Keratinocyte (primary cell): Measurements from ENCODE around the gene C15orf39. TPM values are rescaled to one million over a fixed set of nuclear protein-coding genes. Genes with fewer than 3 reads are reported as not detected.
"Not testable (repeated sequence)": the region's sequence is repeated elsewhere in the genome, so short reads cannot be mapped to it uniquely, and the experiment has no call there.

Experiments
- DNase-seq: peaks from one replicate; pipeline ENCODE4 v3.0.0-alpha.2; 2011; ENCODE audit warnings: low read depth, missing footprints, low spot score
- FAIRE-seq: peaks from 2 replicates; lab custom pipeline; 2011; peaks lifted over from hg19 to GRCh38; lab: Jason Lieb, UNC
- H2AFZ ChIP-seq: 2 replicates; pipeline ENCODE4 v1.6.0; 2012; ENCODE audit warnings: low read length, control low read depth, inconsistent platforms; ENCODE audit not compliant: control insufficient read depth
- H3K27ac ChIP-seq: 2 replicates; pipeline ENCODE4 v1.5.1; 2011; ENCODE audit warnings: low read length; ENCODE audit not compliant: control insufficient read depth, insufficient read depth
- H3K27me3 ChIP-seq: 3 replicates; pipeline ENCODE4 v1.6.0; 2011; ENCODE audit warnings: low read length; ENCODE audit not compliant: control insufficient read depth, insufficient read depth; ENCODE audit errors: extremely low read depth
- H3K36me3 ChIP-seq, 2 experiments: 2 replicates in 1 of 2; 3 replicates in 1 of 2; pipeline ENCODE4 v1.5.1; 2011; ENCODE audit warnings: low read length in 2 of 2, mild to moderate bottlenecking in 1 of 2; ENCODE audit not compliant: control insufficient read depth in 2 of 2, insufficient read depth in 2 of 2; ENCODE audit errors: extremely low read depth in 1 of 2
- H3K4me1 ChIP-seq: 3 replicates; pipeline ENCODE4 v1.5.1; 2011; ENCODE audit warnings: low read length; ENCODE audit not compliant: control insufficient read depth, insufficient read depth; ENCODE audit errors: extremely low read depth
- H3K4me2 ChIP-seq: 3 replicates; pipeline ENCODE4 v1.6.0; 2011; ENCODE audit warnings: low read depth, low read length; ENCODE audit not compliant: control insufficient read depth, insufficient read depth; ENCODE audit errors: extremely low read depth
- H3K4me3 ChIP-seq, 3 experiments: fragments of 200-600 bp in 1 of 3; sonication (generic) in 1 of 3; 2 replicates in 2 of 3; 3 replicates in 1 of 3; pipeline ENCODE4 v1.5.1; 2011 to 2016; ENCODE audit warnings: low read length in 3 of 3, mild to moderate bottlenecking in 3 of 3, control low read depth in 2 of 3, inconsistent platforms in 1 of 3, low read depth in 1 of 3, mixed read lengths in 1 of 3, mixed run types in 1 of 3, moderate library complexity in 1 of 3; ENCODE audit not compliant: control insufficient read depth in 2 of 3, insufficient read depth in 2 of 3; ENCODE audit errors: extremely low read depth in 1 of 3
- H3K79me2 ChIP-seq: 2 replicates; pipeline ENCODE4 v1.6.0; 2012; ENCODE audit warnings: low read length; ENCODE audit not compliant: control insufficient read depth, insufficient read depth
- H3K9ac ChIP-seq: 3 replicates; pipeline ENCODE4 v1.6.0; 2011; ENCODE audit warnings: low read length; ENCODE audit not compliant: control insufficient read depth, insufficient read depth; ENCODE audit errors: extremely low read depth
- H3K9me1 ChIP-seq: 3 replicates; pipeline ENCODE4 v1.6.0; 2011; ENCODE audit warnings: low read length; ENCODE audit not compliant: control insufficient read depth, insufficient read depth; ENCODE audit errors: extremely low read depth
- H3K9me3 ChIP-seq: 2 replicates; pipeline ENCODE4 v1.5.1; 2012; ENCODE audit warnings: low read depth, low read length; ENCODE audit not compliant: control insufficient read depth
- H4K20me1 ChIP-seq: 3 replicates; pipeline ENCODE4 v1.6.0; 2011; ENCODE audit warnings: low read length; ENCODE audit not compliant: control insufficient read depth, insufficient read depth; ENCODE audit errors: extremely low read depth
- CTCF ChIP-seq, 3 experiments: IDR thresholded peaks in 1 of 3; conservative IDR thresholded peaks in 1 of 3; optimal IDR thresholded peaks in 1 of 3; 2 replicates in 2 of 3; 3 replicates in 1 of 3; pipeline versions ENCODE3 to v1.5.1; 2011; ENCODE audit warnings: low read length in 3 of 3, mild to moderate bottlenecking in 3 of 3, moderate library complexity in 2 of 3, control low read depth in 1 of 3, inconsistent platforms in 1 of 3; ENCODE audit not compliant: insufficient read depth in 2 of 3; ENCODE audit errors: extremely low read depth in 1 of 3
- EZH2 ChIP-seq: IDR thresholded peaks from one replicate; pipeline ENCODE4 v1.6.1; 2012; ENCODE audit warnings: inconsistent platforms, mild to moderate bottlenecking, low read length, moderate library complexity
- dilution Hi-C: fragments of 300-500 bp; cut with MboI; formaldehyde crosslinking; loops from one replicate; pipeline ENCODE4 v1.7.0; 2020; ENCODE audit warnings: low sequenced_read_pairs; ENCODE audit not compliant: extremely low pct_ligation_motif_present
- polyA plus RNA-seq, 5 experiments: library from polyadenylated mRNA; depleted of rRNA in 3 of 5; stranded (reverse) in 3 of 5; stranded (forward) in 1 of 5; unstranded in 1 of 5; fragments of >200 nt; gene quantifications; 1 replicate in 1 of 5; 2 replicates in 3 of 5; 3 replicates in 1 of 5; pipeline versions ENCODE4 v1.2.1 to v1.2.3, GENCODE V29; 2011 to 2012; ENCODE audit warnings: missing spikeins in 2 of 5, low read depth in 1 of 5, low replicate concordance in 1 of 5

The C15orf39 gene
- polyA plus RNA-seq, 1 donor (not counting 4 experiments of a cell fraction or from before 2014, with no cell fraction given): 1.8 TPM

- Histone ChIP-seq H3K36me3 (no peaks in the 10 kb centered on the region), H3K27me3 (peaks cover 44% of the 10 kb centered on the region), H3K79me2 (no peaks in the 10 kb centered on the region)
These were observed 35.8 kb downstream of the C15orf39 start for GRCh38 chr15:75237316-75237982.

GRCh38 chr15:75238150-75238549, 36.5 kb downstream of the C15orf39 start:
- no peaks in the 10 kb centered on the region for H3K36me3 ChIP-seq
- TF ChIP-seq CTCF (optimal IDR thresholded peaks at IDR 0.05 in 1 of 3, IDR thresholded peaks at IDR 0.05 in 1 of 3, conservative IDR thresholded peaks at IDR 0.05 in 1 of 3; ENCODE audit: extremely low read depth in 1 of 3, insufficient read depth in 2 of 3, low read length in 3 of 3): no peak
- no peak for TF ChIP-seq EZH2
- dilution Hi-C loops: no loop called here
- H3K9me3 ChIP-seq: no peaks in the 10 kb centered on the region
- H4K20me1 ChIP-seq: no peaks in the 10 kb centered on the region
- H3K4me1 ChIP-seq: no peaks in the 10 kb centered on the region
- no peak overlapping the region for H3K4me3 ChIP-seq
- peaks cover 37% of the 10 kb centered on the region for H3K27me3 ChIP-seq
- no peaks in the 10 kb centered on the region for H3K79me2 ChIP-seq
- DNase-seq (no peak), FAIRE-seq (no peak)
- no peak overlapping the region for H3K9ac ChIP-seq
- H3K27ac ChIP-seq: no peak overlapping the region
- no peak overlapping the region for H2AFZ ChIP-seq
- no peaks in the 10 kb centered on the region for H3K9me1 ChIP-seq
- H3K4me2 ChIP-seq: no peak overlapping the region

More at GRCh38 chr15:75237316-75237982, 35.8 kb downstream of the C15orf39 start:
- H3K4me2 ChIP-seq: no peak overlapping the region
- DNase-seq (no peak), FAIRE-seq (no peak)
- H3K4me1 ChIP-seq: no peaks in the 10 kb centered on the region
- TF ChIP-seq CTCF (optimal IDR thresholded peaks at IDR 0.05 in 1 of 3, IDR thresholded peaks at IDR 0.05 in 1 of 3, conservative IDR thresholded peaks at IDR 0.05 in 1 of 3; ENCODE audit: extremely low read depth in 1 of 3, insufficient read depth in 2 of 3, low read length in 3 of 3): no peak
- TF ChIP-seq EZH2: no peak
- H3K9me1 ChIP-seq: no peaks in the 10 kb centered on the region
- no peak overlapping the region for H2AFZ ChIP-seq
- dilution Hi-C loops: no loop called here
- no peaks in the 10 kb centered on the region for H4K20me1 ChIP-seq
- H3K4me3 ChIP-seq: no peak overlapping the region
- no peak overlapping the region for H3K9ac ChIP-seq
- H3K9me3 ChIP-seq: no peaks in the 10 kb centered on the region
- H3K27ac ChIP-seq: no peak overlapping the region

- H3K27me3 ChIP-seq: peaks cover 13% of the 10 kb centered on the region
- H3K36me3 ChIP-seq, H3K9ac ChIP-seq, H3K4me1 ChIP-seq, H3K79me2 ChIP-seq, H3K9me3 ChIP-seq, H3K4me2 ChIP-seq, H3K4me3 ChIP-seq, H3K9me1 ChIP-seq, dilution Hi-C loops, FAIRE-seq, H2AFZ ChIP-seq, H4K20me1 ChIP-seq, H3K27ac ChIP-seq, DNase-seq: not testable (repeated sequence)
These were observed 44.1 kb downstream of the C15orf39 start for GRCh38 chr15:75245741-75246140.

GRCh38 chr15:75248991-75249390, 47.3 kb downstream of the C15orf39 start:
- FAIRE-seq: not testable (repeated sequence)

More at GRCh38 chr15:75248991-75249390, 47.3 kb downstream of the C15orf39 start:
- H3K4me3 ChIP-seq, H3K36me3 ChIP-seq, H2AFZ ChIP-seq, H3K4me2 ChIP-seq, H3K4me1 ChIP-seq, H3K9ac ChIP-seq, DNase-seq, H3K9me3 ChIP-seq, dilution Hi-C loops, H3K9me1 ChIP-seq, H3K79me2 ChIP-seq, H4K20me1 ChIP-seq, H3K27ac ChIP-seq: not testable (repeated sequence)
- peaks cover 20% of the 10 kb centered on the region for H3K27me3 ChIP-seq
